HCEC 1CT (cell line): ENCODE data around the gene SRSF2.
"Not testable (repeated sequence)": the region's sequence is repeated elsewhere in the genome, so short reads cannot be mapped to it uniquely, and the experiment has no call there.

Source experiments
- DNase-seq: peaks from one replicate; pipeline ENCODE4 v3.0.0-alpha.2; 2017

Gene SRSF2, protein sequence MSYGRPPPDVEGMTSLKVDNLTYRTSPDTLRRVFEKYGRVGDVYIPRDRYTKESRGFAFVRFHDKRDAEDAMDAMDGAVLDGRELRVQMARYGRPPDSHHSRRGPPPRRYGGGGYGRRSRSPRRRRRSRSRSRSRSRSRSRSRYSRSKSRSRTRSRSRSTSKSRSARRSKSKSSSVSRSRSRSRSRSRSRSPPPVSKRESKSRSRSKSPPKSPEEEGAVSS

DNA sequence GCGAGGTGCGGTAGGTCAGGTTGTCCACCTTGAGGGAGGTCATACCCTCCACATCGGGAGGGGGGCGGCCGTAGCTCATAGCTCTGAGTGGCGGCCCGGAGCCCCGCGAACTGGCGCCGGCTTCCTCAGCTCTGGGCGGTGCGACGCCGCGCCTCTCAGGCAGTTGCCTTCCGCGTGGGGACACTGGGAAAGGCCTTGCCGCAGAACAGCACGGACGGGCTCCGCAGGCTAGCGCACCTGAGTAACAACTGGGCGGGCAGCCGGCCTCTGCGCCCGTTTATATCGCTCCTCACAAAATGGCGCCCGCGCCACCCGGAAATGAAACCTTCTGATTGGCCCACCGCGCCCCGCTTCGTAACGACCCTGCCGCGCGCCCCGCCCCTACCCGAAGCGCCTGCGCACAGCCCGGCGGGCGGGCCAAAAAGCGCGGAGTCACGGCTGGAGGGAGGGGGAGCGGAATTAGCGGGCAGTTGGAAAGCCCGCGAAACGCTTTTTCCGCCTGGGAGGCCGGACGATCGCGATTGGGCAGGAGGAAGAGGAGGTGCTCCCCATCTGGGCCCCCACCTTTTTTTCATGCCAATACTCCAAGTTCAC, at the start of gene SRSF2:
Gene SRSF2 (minus strand): TSS at position 250 of the 594 bp plus-strand sequence. CDS start 171 bp downstream, at position 79.
- DNase-seq: peak; percentile 98

- no peak for DNase-seq
These were observed 47.8 kb upstream of the SRSF2 start for GRCh38 chr17:76784926-76785325.

GRCh38 chr17:76783146-76783545, 46.0 kb upstream of the SRSF2 start:
- DNase-seq: no peak

DNA sequence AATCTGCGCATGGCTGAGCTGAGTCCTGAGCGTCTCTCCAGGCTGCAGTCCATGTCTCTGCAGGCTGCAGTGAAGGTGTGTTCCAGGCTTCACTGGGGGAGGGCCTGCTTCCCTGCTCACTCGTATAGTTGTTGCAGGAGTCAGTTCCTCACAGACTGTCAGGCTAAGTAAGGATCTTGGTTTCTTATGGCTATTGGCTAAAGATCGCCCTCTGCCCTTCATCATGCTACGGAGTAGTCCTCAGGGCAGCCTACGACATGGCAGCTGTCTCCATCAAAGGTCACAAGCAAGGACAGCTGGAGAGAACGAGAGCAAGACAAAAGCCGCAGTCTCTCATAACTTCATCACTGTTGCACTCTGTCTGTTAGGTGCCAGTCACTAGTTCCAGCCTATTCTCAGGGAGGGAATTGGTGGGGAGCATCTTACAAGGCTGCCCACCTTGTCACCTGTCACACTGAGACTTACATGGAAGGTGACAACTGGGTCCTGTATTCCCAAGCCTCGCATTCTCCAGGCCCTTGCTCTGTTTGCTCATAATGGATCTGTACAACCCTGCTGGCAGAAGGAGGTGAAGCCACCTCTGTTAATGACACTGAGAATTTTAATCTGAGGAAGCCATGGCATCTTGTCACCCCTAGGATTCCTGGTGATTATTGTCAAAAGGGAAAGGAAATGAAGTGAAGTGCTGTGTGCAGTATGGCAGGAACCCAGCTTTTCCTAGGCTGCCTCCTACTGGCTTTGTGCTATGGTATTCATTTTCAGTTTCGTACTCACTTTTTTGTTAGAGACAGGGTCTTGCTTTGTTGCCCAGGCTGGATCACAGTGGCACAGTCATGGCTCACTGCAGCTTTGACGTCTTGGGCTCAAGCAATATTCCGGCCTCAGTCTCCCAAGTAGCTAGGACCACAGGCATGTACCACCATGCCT, 44.2 kb upstream of the SRSF2 start:
- no peak for DNase-seq

GRCh38 chr17:76775021-76775600, 38.0 kb upstream of the SRSF2 start:
- DNase-seq: no peak

DNA sequence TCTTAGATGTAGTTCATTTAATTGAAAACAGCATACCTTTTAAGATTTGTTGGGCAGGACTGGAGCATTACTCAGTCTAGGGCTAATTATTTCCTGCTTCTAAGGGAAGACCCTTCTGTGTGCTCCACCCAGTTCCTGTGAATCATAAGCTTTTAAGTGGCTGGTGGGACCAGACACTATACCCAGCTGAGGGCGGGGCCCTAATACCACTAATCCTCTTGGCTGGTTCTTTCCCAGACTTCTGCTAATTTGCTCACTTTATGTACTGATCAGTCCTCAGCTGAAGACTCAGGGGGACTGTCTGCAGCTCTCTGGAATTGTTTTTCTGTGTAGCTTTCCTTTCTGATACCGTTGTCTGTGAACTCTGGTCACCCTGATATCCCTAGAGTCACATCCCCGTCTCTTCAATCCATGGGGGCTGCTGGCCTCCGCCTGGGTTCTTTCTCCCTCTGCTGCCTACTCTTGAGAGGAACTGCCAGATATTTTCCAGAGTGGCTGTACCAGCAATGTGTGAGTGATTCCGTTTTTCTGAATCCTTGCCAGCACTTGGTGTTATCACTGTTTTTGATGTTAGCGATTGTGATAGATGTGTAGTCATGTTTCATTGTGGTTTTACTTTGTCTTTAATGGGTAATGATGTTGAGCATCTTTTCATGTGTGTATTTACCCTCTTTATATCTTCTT, 35.9 kb upstream of the SRSF2 start:
- DNase-seq: peak; percentile 88

- DNase-seq: no peak
These were observed 21.4 kb upstream of the SRSF2 start for GRCh38 chr17:76758570-76758969.

GRCh38 chr17:76757256-76757655, 20.1 kb upstream of the SRSF2 start:
- no peak for DNase-seq

DNA sequence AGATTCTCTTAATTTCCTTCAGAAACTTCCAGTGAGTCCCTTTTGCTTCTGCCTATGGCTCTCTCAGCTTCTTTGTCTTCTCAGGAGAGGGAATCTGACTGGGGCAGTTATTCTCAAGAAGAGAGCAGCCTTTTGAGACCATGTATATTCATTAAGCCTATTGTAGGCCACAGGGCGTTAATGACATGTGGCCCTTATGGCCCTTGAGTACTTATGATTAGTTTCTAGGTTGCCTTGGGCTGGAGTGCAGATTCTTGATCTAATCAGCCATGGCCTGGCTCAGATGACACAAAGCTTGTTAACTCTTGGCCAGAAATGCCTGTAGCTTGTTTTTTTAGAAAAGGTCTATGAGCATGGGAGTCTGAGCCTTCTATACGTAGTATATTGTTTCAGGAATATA, 18.2 kb upstream of the SRSF2 start:
- DNase-seq: no peak

DNA sequence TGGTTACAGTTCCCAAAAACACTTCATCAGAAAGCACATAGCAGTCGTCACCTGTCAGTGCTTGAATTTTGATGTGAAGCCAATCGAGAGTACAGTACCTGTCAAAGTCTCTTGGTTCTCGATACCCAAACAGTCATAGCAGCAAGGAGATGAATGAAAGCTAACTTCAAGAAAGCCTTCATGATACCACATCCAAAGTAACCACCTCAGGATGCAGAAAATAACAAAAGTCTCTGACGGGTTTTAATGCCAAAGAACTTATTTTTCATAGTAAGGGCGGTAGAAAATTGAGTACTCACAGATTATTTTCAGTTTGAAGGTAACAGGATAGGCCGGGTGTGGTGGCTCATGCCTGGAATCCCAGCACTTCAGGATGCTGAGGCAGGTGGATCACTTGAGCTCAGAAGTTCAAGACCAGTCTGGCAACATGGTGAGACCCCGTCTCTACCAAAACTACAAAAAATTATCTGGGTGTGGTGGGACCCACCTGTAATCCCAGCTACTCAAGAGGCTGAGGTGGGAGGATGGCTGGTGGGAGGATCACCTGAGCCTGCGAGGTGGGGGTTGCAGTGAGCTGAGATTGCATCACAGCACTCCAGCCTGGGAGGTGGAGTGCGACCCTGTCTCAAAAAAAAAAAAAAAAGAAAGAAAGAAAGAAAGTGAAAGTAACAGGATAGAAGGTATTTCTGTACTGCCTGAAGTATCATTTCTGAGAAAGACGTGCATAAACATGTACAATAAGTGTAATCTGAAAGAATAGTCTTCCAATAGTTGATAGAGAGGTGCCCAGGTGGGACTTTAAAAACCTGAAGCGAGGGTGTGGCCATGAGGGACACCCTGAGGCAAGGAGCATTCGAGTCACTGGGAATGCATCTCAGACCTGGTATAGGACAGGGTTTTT, 16.2 kb upstream of the SRSF2 start:
- no peak for DNase-seq

GRCh38 chr17:76752006-76752405, 14.9 kb upstream of the SRSF2 start:
- DNase-seq: no peak

GRCh38 chr17:76751416-76751993, 14.4 kb upstream of the SRSF2 start:
- DNase-seq: no peak

- DNase-seq: no peak
These were observed 11.5 kb upstream of the SRSF2 start for GRCh38 chr17:76748657-76749056.

DNA sequence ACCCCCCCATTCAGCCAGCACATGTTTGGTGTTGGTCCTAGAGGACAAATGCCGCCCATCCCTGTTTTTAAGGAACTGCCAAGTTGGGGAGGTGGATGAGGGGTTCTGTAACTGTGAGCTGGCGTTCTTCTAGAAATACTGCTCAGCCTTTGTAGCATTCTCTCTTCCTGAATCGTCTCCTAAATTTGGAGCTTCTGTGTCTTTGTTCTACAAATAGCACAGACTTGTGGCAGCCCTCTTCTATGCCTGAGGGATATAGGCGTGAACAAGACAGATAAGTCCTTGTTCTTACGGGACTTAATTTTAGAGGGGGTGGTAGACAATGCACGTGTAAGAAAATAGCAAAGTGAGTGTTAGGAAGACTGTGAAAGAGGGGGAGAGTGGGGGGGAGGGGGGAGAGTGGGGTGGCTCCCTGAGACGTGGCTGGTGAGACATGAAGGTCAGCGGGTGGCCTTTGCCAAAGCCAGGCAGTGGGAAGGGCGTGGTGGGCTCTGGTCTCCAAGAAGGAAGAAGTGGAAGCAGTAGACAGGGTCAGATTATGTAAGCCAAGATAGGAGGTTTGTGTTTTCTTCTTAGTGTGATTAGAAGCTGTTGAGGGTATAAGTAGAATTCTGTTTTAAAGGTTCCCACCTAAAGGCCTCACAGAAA, 10.7 kb upstream of the SRSF2 start:
- no peak for DNase-seq

GRCh38 chr17:76745785-76746184, 8.7 kb upstream of the SRSF2 start:
- peak; percentile 70 for DNase-seq

DNA sequence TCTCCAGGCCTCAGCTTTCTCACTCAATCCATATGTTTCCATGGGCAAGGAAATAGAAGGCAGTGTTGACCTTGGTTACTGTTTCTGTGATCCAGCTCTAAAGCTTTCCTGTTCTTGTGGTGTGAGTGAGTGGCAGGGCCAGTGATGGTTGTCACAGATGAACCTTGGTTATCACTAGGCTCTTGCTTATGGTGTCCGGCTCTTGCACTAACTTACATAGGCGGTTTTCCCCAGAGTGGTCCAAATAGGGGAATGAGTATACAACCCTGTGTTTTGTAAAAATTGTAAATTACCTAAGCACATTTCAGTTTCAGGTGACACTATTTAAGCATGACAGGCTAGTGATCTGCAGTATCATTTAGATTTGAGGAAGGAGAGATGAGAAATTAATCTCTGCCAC, 7.6 kb upstream of the SRSF2 start:
- DNase-seq: no peak

DNA sequence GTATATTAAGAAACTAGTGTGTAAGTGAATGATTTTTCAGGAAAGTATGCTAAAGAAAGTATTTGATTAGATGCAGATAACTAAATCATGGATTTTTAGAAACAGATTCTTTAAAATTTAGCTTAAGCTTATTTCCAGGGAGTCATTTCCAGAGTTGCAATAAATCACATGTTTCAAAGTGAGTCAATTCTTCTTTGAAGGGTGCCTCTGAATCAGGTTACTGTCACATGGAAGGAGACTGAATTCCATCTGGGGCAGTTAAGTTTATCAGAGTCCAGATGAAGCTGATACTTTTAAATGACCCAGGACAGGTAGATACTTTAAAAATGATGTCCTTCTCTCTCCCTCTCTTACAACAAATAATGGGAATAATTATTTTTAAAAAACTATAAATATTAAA, 5.8 kb upstream of the SRSF2 start:
- peak; percentile 44 for DNase-seq

DNA sequence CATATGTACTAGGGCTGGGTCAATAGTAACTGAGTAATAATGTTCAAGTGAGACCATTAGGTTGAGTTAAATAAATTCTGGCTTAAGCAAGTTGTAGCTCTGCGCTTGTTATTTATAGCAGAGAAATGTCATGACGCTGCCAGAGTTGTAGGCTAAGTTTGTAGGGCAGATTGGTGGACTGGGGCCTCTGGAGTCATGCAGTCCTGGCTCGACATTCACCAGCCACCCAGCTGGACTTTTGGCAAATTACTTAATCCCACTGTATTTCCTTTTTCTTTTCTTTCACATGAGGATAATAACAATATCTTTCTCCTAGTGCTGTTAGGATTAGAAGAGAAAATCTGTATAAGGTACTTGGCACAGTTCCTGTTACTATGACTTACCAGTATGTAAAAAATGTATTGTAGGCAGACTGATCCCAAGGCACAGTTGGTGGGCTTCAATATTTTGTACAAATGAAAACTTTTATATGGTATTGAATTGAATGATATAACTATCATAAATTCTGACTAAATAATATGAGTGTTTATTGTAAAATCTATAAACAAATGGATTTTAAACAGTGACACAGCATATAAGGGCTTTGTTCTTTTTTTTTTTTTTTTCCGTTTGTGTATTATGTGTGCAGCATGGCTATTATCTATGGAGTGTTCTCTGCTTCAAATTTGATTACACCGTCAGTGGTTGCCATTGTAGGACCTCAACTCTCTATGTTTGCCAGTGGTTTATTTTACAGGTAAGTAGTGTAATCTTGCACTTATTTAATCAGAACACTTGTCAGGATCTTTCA, 3.4 kb upstream of the SRSF2 start:
- no peak for DNase-seq

- not testable (repeated sequence) for DNase-seq
These were observed 2.5 kb upstream of the SRSF2 start for GRCh38 chr17:76739568-76740115.

DNA sequence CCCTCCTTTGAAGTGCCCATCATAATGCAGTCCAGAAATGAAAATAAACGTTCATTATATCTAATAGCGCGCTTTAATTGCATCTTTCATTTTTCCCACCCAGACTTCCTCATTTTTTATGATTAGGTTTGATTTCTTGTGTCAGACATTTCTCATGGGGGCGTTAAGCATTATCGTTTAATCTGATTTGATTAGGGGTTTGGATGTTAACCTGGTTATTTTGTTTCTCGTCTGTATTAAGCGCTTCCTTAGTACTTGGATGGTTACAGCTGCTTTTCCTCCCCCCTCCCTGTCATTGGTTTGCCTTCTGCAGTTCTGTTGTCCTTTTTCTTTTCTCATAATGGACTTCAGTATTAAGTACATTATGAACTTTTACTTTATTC, 1.3 kb upstream of the SRSF2 start:
- no peak for DNase-seq
